Measurements from ENCODE around the gene DNTTIP2.

GRCh38 chr1:93925206-93925605 lies 46.2 kb upstream of the DNTTIP2 start:
- TF ChIP-seq CTCF (conservative IDR thresholded peaks at IDR 0.05 in 1 of 2, IDR thresholded peaks at IDR 0.05 in 1 of 2; ENCODE audit: low read depth in 1 of 2, low read length in 2 of 2) (no peak), EZH2 (IDR thresholded peaks at IDR 0.05; ENCODE audit: low read length, missing control alignments) (no peak)
